Naive B cell (primary cell): ENCODE data around the gene COL12A1. TPM values are rescaled to one million over a fixed set of nuclear protein-coding genes. Genes with fewer than 3 reads are reported as not detected.

ENCODE experiments used
- ATAC-seq, 2 donors: fragments of 150-1000 bp; cut with Tn5 transposase; 2 replicates each; pipeline ENCODE4 v1.10.0; 2021; ENCODE audit warnings: low read depth in 2 of 2, mild to moderate bottlenecking in 2 of 2, moderate library complexity in 2 of 2
- DNase-seq: peaks from one replicate; pipeline ENCODE4 v3.0.0; 2022
- H3K27ac Mint-ChIP-seq, 6 donors: one replicate each; pipeline ENCODE4 v1.8.0; 2020 to 2022; ENCODE audit warnings: mild to moderate bottlenecking in 6 of 6, mixed read lengths in 6 of 6, moderate library complexity in 5 of 6, inconsistent platforms in 2 of 6
- H3K27me3 Mint-ChIP-seq, 3 donors: one replicate each; pipeline ENCODE4 v1.8.0; 2021 to 2022; ENCODE audit warnings: mixed read lengths in 3 of 3, mild to moderate bottlenecking in 1 of 3
- H3K36me3 Mint-ChIP-seq, 2 donors: one replicate each; pipeline ENCODE4 v1.8.0; 2020 to 2022; ENCODE audit warnings: mixed read lengths in 2 of 2, inconsistent platforms in 1 of 2, mild to moderate bottlenecking in 1 of 2
- H3K4me1 Mint-ChIP-seq, 3 donors: one replicate each; pipeline ENCODE4 v1.8.0; 2020 to 2022; ENCODE audit warnings: mixed read lengths in 3 of 3, inconsistent platforms in 1 of 3, mild to moderate bottlenecking in 1 of 3, moderate library complexity in 1 of 3
- H3K4me3 Mint-ChIP-seq, 8 donors: one replicate each; pipeline ENCODE4 v1.8.0; 2020 to 2022; ENCODE audit warnings: mild to moderate bottlenecking in 8 of 8, mixed read lengths in 8 of 8, moderate library complexity in 8 of 8, inconsistent platforms in 2 of 8
- H3K9me3 Mint-ChIP-seq, 7 donors: one replicate each; pipeline ENCODE4 v1.8.0; 2020 to 2022; ENCODE audit warnings: mixed read lengths in 7 of 7, mild to moderate bottlenecking in 5 of 7, inconsistent platforms in 2 of 7, moderate library complexity in 1 of 7
- polyA plus RNA-seq, 6 donors: library from polyadenylated mRNA; unstranded; fragments of 300-500 nt; fragmentation: Illumina TruSeq; gene quantifications; one replicate each; pipeline ENCODE4 v1.2.3, GENCODE V29; 2021; ENCODE audit warnings: low read depth in 6 of 6

COL12A1 gene
- polyA plus RNA-seq, 6 donors from 2014 or later: not detected

GRCh38 chr6:75208298-75209183 is 2.7 kb upstream of the COL12A1 start:
- H3K36me3 Mint-ChIP-seq: peaks cover 0 to 12% of the 10 kb centered on the region in 2 donors
- H3K4me1 Mint-ChIP-seq: peaks cover 44 to 55% (median 51%) of the 10 kb centered on the region in 3 donors
- H3K27me3 Mint-ChIP-seq: peaks cover 73 to 89% (median 86%) of the 10 kb centered on the region in 3 donors
- ATAC-seq (peak; percentile 74 to 77), DNase-seq (peak; percentile 70)
- peak overlapping the region; percentile 72 to 91 (median 82) for H3K4me3 Mint-ChIP-seq
- H3K27ac Mint-ChIP-seq: peak overlapping the region in 5 of 6 donors; percentile 26 to 94 (median 64)
- peaks cover 0 to 2% (median 0%) of the 10 kb centered on the region in 7 donors for H3K9me3 Mint-ChIP-seq

GRCh38 chr6:75206576-75207342 is 906 bp upstream of the COL12A1 start:
- Mint-ChIP-seq H3K27me3 (peaks cover 82 to 95% (median 94%) of the 10 kb centered on the region in 3 donors), H3K9me3 (peaks cover 0 to 2% (median 0%) of the 10 kb centered on the region in 7 donors), H3K4me3 (peak overlapping the region; percentile 72 to 91 (median 78)), H3K27ac (peak overlapping the region in 4 of 6 donors; percentile 5 to 91 (median 76)), H3K36me3 (peaks cover 0 to 12% of the 10 kb centered on the region in 2 donors), H3K4me1 (peaks cover 50 to 65% (median 60%) of the 10 kb centered on the region in 3 donors)
- no peak for ATAC-seq
- DNase-seq: no peak

GRCh38 chr6:75204959-75205775 is 686 bp downstream of the COL12A1 start:
- no peak for DNase-seq
- peaks cover 0 to 12% of the 10 kb centered on the region in 2 donors for H3K36me3 Mint-ChIP-seq
- peak overlapping the region; percentile 72 to 91 (median 84) for H3K4me3 Mint-ChIP-seq
- peak overlapping the region in 2 of 6 donors; percentile 30 to 73 for H3K27ac Mint-ChIP-seq
- peaks cover 50 to 66% (median 60%) of the 10 kb centered on the region in 3 donors for H3K4me1 Mint-ChIP-seq
- peaks cover 81 to 92% (median 92%) of the 10 kb centered on the region in 3 donors for H3K27me3 Mint-ChIP-seq
- ATAC-seq: no peak
- H3K9me3 Mint-ChIP-seq: peaks cover 0 to 2% (median 0%) of the 10 kb centered on the region in 7 donors

- peaks cover 50 to 66% (median 60%) of the 10 kb centered on the region in 3 donors for H3K4me1 Mint-ChIP-seq
- peaks cover 0 to 2% (median 0%) of the 10 kb centered on the region in 7 donors for H3K9me3 Mint-ChIP-seq
- peak overlapping the region; percentile 72 to 91 (median 84) for H3K4me3 Mint-ChIP-seq
- peaks cover 84 to 85% (median 84%) of the 10 kb centered on the region in 3 donors for H3K27me3 Mint-ChIP-seq
- peak overlapping the region in 4 of 6 donors; percentile 6 to 73 (median 59) for H3K27ac Mint-ChIP-seq
- H3K36me3 Mint-ChIP-seq: peaks cover 0 to 12% of the 10 kb centered on the region in 2 donors
- DNase-seq (no peak), ATAC-seq (no peak)
Observed at GRCh38 chr6:75204217-75204958, 1.5 kb downstream of the COL12A1 start.

GRCh38 chr6:75203721-75204120 is 2.1 kb downstream of the COL12A1 start:
- peak overlapping the region in 4 of 8 donors; percentile 24 to 85 (median 36) for H3K4me3 Mint-ChIP-seq

GRCh38 chr6:75202676-75203131 is 3.1 kb downstream of the COL12A1 start:
- Mint-ChIP-seq H3K27ac (no peak overlapping the region), H3K4me3 (peak overlapping the region in 5 of 8 donors; percentile 28 to 73 (median 36))
- DNase-seq: no peak

More at GRCh38 chr6:75203721-75204120, 2.1 kb downstream of the COL12A1 start:
- Mint-ChIP-seq H3K9me3 (peaks cover 0 to under 1% (median 0%) of the 10 kb centered on the region in 7 donors), H3K27me3 (peaks cover 78 to 81% (median 79%) of the 10 kb centered on the region in 3 donors), H3K27ac (no peak overlapping the region), H3K4me1 (peaks cover 45 to 60% (median 55%) of the 10 kb centered on the region in 3 donors), H3K36me3 (peaks cover 0 to 12% of the 10 kb centered on the region in 2 donors)
- DNase-seq (no peak), ATAC-seq (no peak)

GRCh38 chr6:75201901-75202672 is 3.8 kb downstream of the COL12A1 start:
- H3K4me3 Mint-ChIP-seq: peak overlapping the region in 7 of 8 donors; percentile 28 to 73 (median 42)
- no peaks in the 10 kb centered on the region for H3K9me3 Mint-ChIP-seq
- peak; percentile 27 to 38 for ATAC-seq

More at GRCh38 chr6:75202676-75203131, 3.1 kb downstream of the COL12A1 start:
- H3K27me3 Mint-ChIP-seq: peaks cover 76 to 79% (median 76%) of the 10 kb centered on the region in 3 donors
- H3K9me3 Mint-ChIP-seq: no peaks in the 10 kb centered on the region
- ATAC-seq: no peak
- H3K4me1 Mint-ChIP-seq: peaks cover 35 to 50% (median 45%) of the 10 kb centered on the region in 3 donors
- H3K36me3 Mint-ChIP-seq: peaks cover 0 to 12% of the 10 kb centered on the region in 2 donors

GRCh38 chr6:75201021-75201420 is 4.8 kb downstream of the COL12A1 start:
- Mint-ChIP-seq H3K4me1 (peaks cover 20 to 33% (median 29%) of the 10 kb centered on the region in 3 donors), H3K27ac (no peak overlapping the region), H3K27me3 (peaks cover 65 to 68% (median 66%) of the 10 kb centered on the region in 3 donors), H3K9me3 (no peaks in the 10 kb centered on the region), H3K36me3 (no peaks in the 10 kb centered on the region), H3K4me3 (no peak overlapping the region)
- DNase-seq: no peak
- no peak for ATAC-seq

More at GRCh38 chr6:75201901-75202672, 3.8 kb downstream of the COL12A1 start:
- DNase-seq: no peak
- Mint-ChIP-seq H3K27ac (peak overlapping the region in 1 of 6 donors; percentile 60), H3K4me1 (peaks cover 29 to 44% (median 39%) of the 10 kb centered on the region in 3 donors), H3K27me3 (peaks cover 71 to 77% (median 76%) of the 10 kb centered on the region in 3 donors), H3K36me3 (peaks cover 0 to 6% of the 10 kb centered on the region in 2 donors)

GRCh38 chr6:75199889-75200288 is 6.0 kb downstream of the COL12A1 start:
- DNase-seq: no peak
- Mint-ChIP-seq H3K9me3 (no peaks in the 10 kb centered on the region), H3K4me3 (no peak overlapping the region), H3K36me3 (no peaks in the 10 kb centered on the region), H3K27ac (peak overlapping the region in 1 of 6 donors; percentile 33), H3K27me3 (peaks cover 54 to 65% (median 55%) of the 10 kb centered on the region in 3 donors), H3K4me1 (peaks cover 10 to 22% (median 18%) of the 10 kb centered on the region in 3 donors)
- ATAC-seq: no peak

- H3K4me1 Mint-ChIP-seq: no peaks in the 10 kb centered on the region
- ATAC-seq (no peak), DNase-seq (no peak)
- peaks cover 0 to 2% (median 0%) of the 10 kb centered on the region in 7 donors for H3K9me3 Mint-ChIP-seq
- H3K4me3 Mint-ChIP-seq: no peak overlapping the region
- no peak overlapping the region for H3K27ac Mint-ChIP-seq
- peaks cover 18 to 30% (median 21%) of the 10 kb centered on the region in 3 donors for H3K27me3 Mint-ChIP-seq
- H3K36me3 Mint-ChIP-seq: no peaks in the 10 kb centered on the region
Observed at GRCh38 chr6:75196081-75196687, 9.7 kb downstream of the COL12A1 start.
